ENCODE measurements around the gene DLGAP3.

DNA sequence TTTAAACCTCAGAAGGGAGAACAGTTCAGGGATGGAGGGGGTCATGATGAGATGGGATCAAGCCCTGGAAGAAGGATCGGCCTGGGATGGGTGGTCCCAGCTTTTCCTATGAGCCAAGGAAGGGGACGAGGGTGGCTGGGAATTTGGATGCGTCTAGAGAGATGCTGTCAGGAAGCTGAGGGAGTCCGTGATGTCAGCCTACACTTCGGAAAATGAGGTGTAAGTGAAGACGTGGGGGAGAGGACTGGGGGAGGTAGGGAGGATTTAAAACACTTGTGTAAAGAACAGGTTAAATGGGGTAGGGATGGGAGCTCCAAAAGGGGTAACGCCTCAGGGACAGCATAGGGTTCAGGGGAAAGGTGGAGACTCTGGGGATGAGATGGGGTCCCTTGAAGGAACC, 27.5 kb downstream of the DLGAP3 start:
- TF ChIP-seq POLR2A (IDR thresholded peaks at IDR 0.05) = no peak
- TF ChIP-seq, protein P1, sequence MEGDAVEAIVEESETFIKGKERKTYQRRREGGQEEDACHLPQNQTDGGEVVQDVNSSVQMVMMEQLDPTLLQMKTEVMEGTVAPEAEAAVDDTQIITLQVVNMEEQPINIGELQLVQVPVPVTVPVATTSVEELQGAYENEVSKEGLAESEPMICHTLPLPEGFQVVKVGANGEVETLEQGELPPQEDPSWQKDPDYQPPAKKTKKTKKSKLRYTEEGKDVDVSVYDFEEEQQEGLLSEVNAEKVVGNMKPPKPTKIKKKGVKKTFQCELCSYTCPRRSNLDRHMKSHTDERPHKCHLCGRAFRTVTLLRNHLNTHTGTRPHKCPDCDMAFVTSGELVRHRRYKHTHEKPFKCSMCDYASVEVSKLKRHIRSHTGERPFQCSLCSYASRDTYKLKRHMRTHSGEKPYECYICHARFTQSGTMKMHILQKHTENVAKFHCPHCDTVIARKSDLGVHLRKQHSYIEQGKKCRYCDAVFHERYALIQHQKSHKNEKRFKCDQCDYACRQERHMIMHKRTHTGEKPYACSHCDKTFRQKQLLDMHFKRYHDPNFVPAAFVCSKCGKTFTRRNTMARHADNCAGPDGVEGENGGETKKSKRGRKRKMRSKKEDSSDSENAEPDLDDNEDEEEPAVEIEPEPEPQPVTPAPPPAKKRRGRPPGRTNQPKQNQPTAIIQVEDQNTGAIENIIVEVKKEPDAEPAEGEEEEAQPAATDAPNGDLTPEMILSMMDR (IDR thresholded peaks at IDR 0.05) = no peak
- TF ChIP-seq POLR2AphosphoS5 (IDR thresholded peaks at IDR 0.05) = no peak

All from prostate gland (tissue), 2 donors.